OCI-LY7 (cell line): ENCODE data around the gene NMNAT1. TPM values are rescaled to one million over a fixed set of nuclear protein-coding genes. Genes with fewer than 3 reads are reported as not detected.
A peak's percentile ranks its signal among the peaks of the same experiment; 100 is the strongest.
"Not testable (repeated sequence)": the region's sequence is repeated elsewhere in the genome, so short reads cannot be mapped to it uniquely, and the experiment has no call there.

Experiments used
- BruUV-seq: library from RNA; stranded (reverse); fragments of 400-500 nt; replicated peaks from 2 replicates; lab custom pipeline; 2021; lab: Mats Ljungman, UMichigan
- CTCF ChIA-PET: fragments of 300-600 bp; sonication (Branson Sonifier 250); formaldehyde crosslinking; loops from one replicate; lab custom pipeline; 2022; ENCODE audit warnings: antibody characterized with exemption; ENCODE audit not compliant: unreplicated experiment; lab: Charles Lee
- POLR2A ChIA-PET: fragments of 300-600 bp; sonication (Branson Sonifier 250); formaldehyde crosslinking; loops from one replicate; lab custom pipeline; 2022; ENCODE audit warnings: antibody characterized with exemption; lab: Charles Lee
- DNase-seq: peaks from one replicate; pipeline ENCODE4 v3.0.0-alpha.2; 2015; ENCODE audit warnings: low spot score
- H2AFZ ChIP-seq: fragments of 200-600 bp; sonication (generic), shearing (Covaris generic); 2 replicates; pipeline ENCODE4 v1.6.1; 2014; ENCODE audit warnings: mild to moderate bottlenecking, antibody characterized with exemption, low read length, moderate library complexity
- H3K27ac ChIP-seq: fragments of 200-600 bp; sonication (generic); 2 replicates; pipeline ENCODE4 v1.5.1; 2014; ENCODE audit warnings: mixed run types, low read depth, mild to moderate bottlenecking, moderate library complexity, low read length, inconsistent platforms; ENCODE audit not compliant: poor library complexity, severe bottlenecking
- H3K36me3 ChIP-seq: fragments of 200-600 bp; sonication (generic); 2 replicates; pipeline ENCODE4 v1.6.1; 2014; ENCODE audit warnings: mild to moderate bottlenecking, antibody characterized with exemption, low read length, moderate library complexity, mixed read lengths; ENCODE audit not compliant: insufficient read depth
- H3K4me1 ChIP-seq: fragments of 200-600 bp; sonication (generic); 2 replicates; pipeline ENCODE4 v1.5.1; 2014; ENCODE audit warnings: mild to moderate bottlenecking, low read length; ENCODE audit not compliant: insufficient read depth, poor library complexity, severe bottlenecking
- H3K4me2 ChIP-seq: fragments of 200-600 bp; sonication (generic); 2 replicates; pipeline ENCODE4 v1.6.1; 2014; ENCODE audit warnings: mild to moderate bottlenecking, low read length
- H3K4me3 ChIP-seq: fragments of 200-600 bp; sonication (generic); 2 replicates; pipeline ENCODE4 v1.5.1; 2014; ENCODE audit warnings: mild to moderate bottlenecking, low read depth, low read length; ENCODE audit not compliant: poor library complexity, severe bottlenecking
- H3K79me2 ChIP-seq: fragments of 200-600 bp; sonication (generic); 2 replicates; pipeline ENCODE4 v1.6.1; 2016; ENCODE audit warnings: low read depth, mild to moderate bottlenecking, low read length, moderate library complexity, mixed read lengths; ENCODE audit not compliant: insufficient read depth
- H3K9me2 ChIP-seq: fragments of 200-600 bp; sonication (generic); 2 replicates; pipeline ENCODE4 v1.6.1; 2016; ENCODE audit warnings: mild to moderate bottlenecking, low read length, mixed read lengths; ENCODE audit not compliant: insufficient read depth
- H3K9me3 ChIP-seq: fragments of 200-600 bp; sonication (generic); 2 replicates; pipeline ENCODE4 v1.6.1; 2014; ENCODE audit warnings: mild to moderate bottlenecking, mixed run types, low read length, mixed read lengths
- H4K20me1 ChIP-seq: fragments of 200-600 bp; sonication (generic); 2 replicates; pipeline ENCODE4 v1.6.1; 2014; ENCODE audit warnings: mild to moderate bottlenecking, antibody characterized with exemption, low read length, moderate library complexity, mixed read lengths; ENCODE audit not compliant: insufficient read depth
- EZH2phosphoT487 ChIP-seq: fragments of 200-600 bp; sonication (generic); IDR thresholded peaks from 2 replicates; pipeline ENCODE4 v1.6.1; 2018; ENCODE audit warnings: low read depth, borderline replicate concordance, mild to moderate bottlenecking, mixed run types, antibody characterized with exemption, low read length, moderate library complexity, mixed read lengths
- intact Hi-C: fragments of 100-400 bp; cut with micrococcal nuclease; formaldehyde crosslinking; loops from one replicate; pipeline ENCODE4 v1.10.0; 2022; ENCODE audit not compliant: unreplicated experiment
- total RNA-seq, 2 experiments: library from RNA; depleted of rRNA in 1 of 2; stranded (reverse); fragments of >200 nt in 1 of 2; shearing (Covaris generic) in 1 of 2; gene quantifications; 2 replicates each; pipeline ENCODE4 v1.2.3, GENCODE V29; 2014 to 2022
- TF ChIP-seq, protein P1 (sequence below): fragments of 200-600 bp; sonication (generic); conservative IDR thresholded peaks from 2 replicates; pipeline ENCODE4 v1.5.1; 2014; ENCODE audit warnings: mild to moderate bottlenecking, antibody characterized with exemption, low read length, moderate library complexity, mixed read lengths

Gene NMNAT1
- total RNA-seq, 2 experiments from 2014 or later: 5.4 to 6.5 TPM

DNA sequence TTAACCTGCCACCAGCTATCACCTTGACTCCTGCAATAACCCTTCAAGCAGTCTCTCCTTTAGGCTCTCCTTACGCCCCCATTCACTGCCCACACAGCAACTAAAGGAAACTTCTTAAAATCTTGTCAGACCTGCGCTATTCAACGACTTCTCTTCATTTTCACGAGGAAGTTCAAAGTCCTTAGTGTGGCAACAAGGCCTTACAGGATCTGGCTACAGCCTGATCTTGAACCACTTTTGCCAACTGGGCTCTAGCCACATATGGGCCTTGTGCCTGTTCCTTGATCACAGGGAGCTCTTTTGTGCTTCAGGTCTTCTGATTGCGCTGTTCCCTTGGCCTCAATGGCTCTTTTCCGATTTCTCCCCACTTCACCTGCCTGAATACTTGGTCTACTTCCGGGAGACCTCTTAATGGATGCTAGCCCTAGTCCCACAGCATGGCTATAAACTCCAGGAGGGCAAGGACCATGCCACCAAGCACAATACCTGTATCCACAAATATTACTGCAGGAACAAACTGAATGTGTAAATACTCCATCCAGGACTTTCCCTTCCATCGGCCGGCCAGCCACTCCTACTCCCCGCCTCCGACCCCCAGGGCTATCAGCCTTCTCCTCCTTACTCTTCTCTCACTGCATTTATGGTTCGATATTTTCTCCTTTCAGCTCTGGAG lies 30.9 kb upstream of the NMNAT1 start:
- Histone ChIP-seq H3K9me2 (no peaks in the 10 kb centered on the region), H3K9me3 (no peaks in the 10 kb centered on the region), H3K4me1 (peaks cover 16% of the 10 kb centered on the region), H3K27ac (no peak overlapping the region), H4K20me1 (no peaks in the 10 kb centered on the region), H2AFZ (no peak overlapping the region), H3K4me2 (no peak overlapping the region), H3K4me3 (no peak overlapping the region), H3K79me2 (no peaks in the 10 kb centered on the region), H3K36me3 (no peaks in the 10 kb centered on the region)
- DNase-seq: no peak
- no TSS peak for BruUV-seq
- ChIA-PET CTCF (no interaction called here), POLR2A (no interaction called here)
- no peak for TF ChIP-seq EZH2phosphoT487
- TF ChIP-seq, protein P1, sequence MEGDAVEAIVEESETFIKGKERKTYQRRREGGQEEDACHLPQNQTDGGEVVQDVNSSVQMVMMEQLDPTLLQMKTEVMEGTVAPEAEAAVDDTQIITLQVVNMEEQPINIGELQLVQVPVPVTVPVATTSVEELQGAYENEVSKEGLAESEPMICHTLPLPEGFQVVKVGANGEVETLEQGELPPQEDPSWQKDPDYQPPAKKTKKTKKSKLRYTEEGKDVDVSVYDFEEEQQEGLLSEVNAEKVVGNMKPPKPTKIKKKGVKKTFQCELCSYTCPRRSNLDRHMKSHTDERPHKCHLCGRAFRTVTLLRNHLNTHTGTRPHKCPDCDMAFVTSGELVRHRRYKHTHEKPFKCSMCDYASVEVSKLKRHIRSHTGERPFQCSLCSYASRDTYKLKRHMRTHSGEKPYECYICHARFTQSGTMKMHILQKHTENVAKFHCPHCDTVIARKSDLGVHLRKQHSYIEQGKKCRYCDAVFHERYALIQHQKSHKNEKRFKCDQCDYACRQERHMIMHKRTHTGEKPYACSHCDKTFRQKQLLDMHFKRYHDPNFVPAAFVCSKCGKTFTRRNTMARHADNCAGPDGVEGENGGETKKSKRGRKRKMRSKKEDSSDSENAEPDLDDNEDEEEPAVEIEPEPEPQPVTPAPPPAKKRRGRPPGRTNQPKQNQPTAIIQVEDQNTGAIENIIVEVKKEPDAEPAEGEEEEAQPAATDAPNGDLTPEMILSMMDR: no peak
- intact Hi-C loops: no loop called here

- Histone ChIP-seq H3K4me1 (peaks cover 7% of the 10 kb centered on the region), H3K9me3 (no peaks in the 10 kb centered on the region), H3K4me3 (no peak overlapping the region), H3K27ac (no peak overlapping the region), H3K4me2 (no peak overlapping the region), H3K9me2 (no peaks in the 10 kb centered on the region), H2AFZ (no peak overlapping the region), H3K36me3 (no peaks in the 10 kb centered on the region), H3K79me2 (no peaks in the 10 kb centered on the region), H4K20me1 (no peaks in the 10 kb centered on the region)
- intact Hi-C loops: no loop called here
- POLR2A ChIA-PET: interaction anchor here (0.8 kb wide), 1 partner anchor 36 kb away, joined by 3 read pairs; no protein-coding TSS in a partner anchor
- BruUV-seq: no TSS peak
- DNase-seq: no peak
- CTCF ChIA-PET: no interaction called here
- TF ChIP-seq EZH2phosphoT487: no peak
- TF ChIP-seq, protein P1: peak; percentile 67
Measured at GRCh38 chr1:9914610-9914937, 28.7 kb upstream of the NMNAT1 start.

- Histone ChIP-seq H3K9me2 (no peaks in the 10 kb centered on the region), H4K20me1 (no peaks in the 10 kb centered on the region), H3K36me3 (no peaks in the 10 kb centered on the region), H3K4me3 (no peak overlapping the region), H3K79me2 (no peaks in the 10 kb centered on the region), H3K27ac (no peak overlapping the region), H3K9me3 (no peaks in the 10 kb centered on the region), H3K4me1 (peaks cover 2% of the 10 kb centered on the region), H2AFZ (no peak overlapping the region), H3K4me2 (no peak overlapping the region)
- intact Hi-C loops: no loop called here
- CTCF ChIA-PET: no interaction called here
- TF ChIP-seq, protein P1: no peak
- no peak for TF ChIP-seq EZH2phosphoT487
- POLR2A ChIA-PET: interaction anchor here (0.8 kb wide), 1 partner anchor 90 kb away, joined by 7 read pairs; no protein-coding TSS in a partner anchor
- BruUV-seq: no TSS peak
- DNase-seq: no peak
Measured at GRCh38 chr1:9916452-9916851, 26.8 kb upstream of the NMNAT1 start.

DNA sequence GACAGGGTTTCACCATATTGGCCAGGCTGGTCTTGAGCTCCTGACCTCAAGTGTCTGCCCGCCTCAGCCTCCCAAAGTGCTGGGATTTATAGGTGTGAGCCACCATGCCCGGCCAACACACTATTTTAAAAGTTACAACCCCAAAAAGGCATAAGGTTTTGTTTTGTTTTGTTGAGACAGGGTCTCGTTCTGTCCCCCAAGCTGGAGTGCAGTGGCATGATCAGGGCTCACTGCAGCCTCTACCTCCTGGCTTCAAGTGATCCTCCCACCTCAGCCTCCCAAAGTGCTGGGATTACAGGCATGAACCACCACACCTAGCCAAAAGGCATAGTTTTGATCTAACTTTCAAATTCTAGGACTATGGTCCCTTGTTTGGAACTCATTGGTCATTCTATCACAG lies 25.8 kb upstream of the NMNAT1 start:
- H3K9me3 ChIP-seq, H4K20me1 ChIP-seq, intact Hi-C loops, H3K4me1 ChIP-seq, H3K4me3 ChIP-seq, H3K27ac ChIP-seq, H3K79me2 ChIP-seq, H3K36me3 ChIP-seq, H3K9me2 ChIP-seq, H3K4me2 ChIP-seq, DNase-seq, BruUV-seq, H2AFZ ChIP-seq: not testable (repeated sequence)
- ChIA-PET POLR2A (interaction anchor here (0.6 kb wide), 2 partner anchors 101 to 128 kb away, joined by 5 to 6 read pairs; no protein-coding TSS in a partner anchor), CTCF (interaction anchor here (0.6 kb wide), 1 partner anchor 11 kb away, joined by 3 read pairs; no protein-coding TSS in a partner anchor)
